HL-60 (cell line): ENCODE results near the gene TNRC6C.

Experiments
- CTCF ChIP-seq: IDR thresholded peaks from one replicate; pipeline ENCODE4 v1.5.1; 2011; ENCODE audit warnings: low read length, control low read depth, inconsistent platforms; ENCODE audit not compliant: insufficient read depth
- REST ChIP-seq: IDR thresholded peaks from 2 replicates; pipeline ENCODE4 v1.6.1; 2012; ENCODE audit warnings: low read depth; ENCODE audit not compliant: insufficient replicate concordance

- TF ChIP-seq CTCF (no peak), REST (no peak)
Measured at GRCh38 chr17:77959126-77959925, 823 bp downstream of the TNRC6C start.
